ENCODE data around the gene ABAT.
A peak's percentile ranks its signal among the peaks of the same experiment; 100 is the strongest.
"Not testable (repeated sequence)": the region's sequence is repeated elsewhere in the genome, so short reads cannot be mapped to it uniquely, and the experiment has no call there.

Gene ABAT

DNA sequence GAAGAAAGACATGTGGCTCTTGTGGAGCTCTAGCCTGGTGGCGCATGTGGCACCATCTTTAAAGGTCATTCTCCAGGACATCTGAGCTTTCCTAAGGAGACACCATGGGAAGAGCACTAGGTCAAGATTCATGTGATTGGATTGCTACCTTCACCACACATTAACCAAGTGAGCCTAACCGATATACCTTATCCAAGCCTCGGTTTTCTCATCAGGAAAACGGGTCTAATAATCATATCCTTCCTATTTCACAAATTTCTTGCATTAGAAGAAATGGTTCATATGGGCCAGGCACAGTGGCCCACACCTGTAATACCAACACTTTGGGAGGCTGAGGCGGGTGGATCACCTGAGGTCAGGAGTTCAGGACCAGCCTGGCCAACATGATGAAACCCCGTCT, 64.7 kb downstream of the ABAT start:
- H3K36me3 Mint-ChIP-seq (ENCODE audit: insufficient read depth), result no peaks in the 10 kb centered on the region
- no peaks in the 10 kb centered on the region for H3K27me3 Mint-ChIP-seq
- no peaks in the 10 kb centered on the region for H3K4me1 Mint-ChIP-seq (ENCODE audit: low read depth in 2 of 2)
- no peaks in the 10 kb centered on the region for H3K9me3 Mint-ChIP-seq
- ATAC-seq (replicated peaks), result no peak
- no peak overlapping the region for H3K4me3 Mint-ChIP-seq
- no peak for DNase-seq
- no peak overlapping the region for H3K27ac Mint-ChIP-seq

DNA sequence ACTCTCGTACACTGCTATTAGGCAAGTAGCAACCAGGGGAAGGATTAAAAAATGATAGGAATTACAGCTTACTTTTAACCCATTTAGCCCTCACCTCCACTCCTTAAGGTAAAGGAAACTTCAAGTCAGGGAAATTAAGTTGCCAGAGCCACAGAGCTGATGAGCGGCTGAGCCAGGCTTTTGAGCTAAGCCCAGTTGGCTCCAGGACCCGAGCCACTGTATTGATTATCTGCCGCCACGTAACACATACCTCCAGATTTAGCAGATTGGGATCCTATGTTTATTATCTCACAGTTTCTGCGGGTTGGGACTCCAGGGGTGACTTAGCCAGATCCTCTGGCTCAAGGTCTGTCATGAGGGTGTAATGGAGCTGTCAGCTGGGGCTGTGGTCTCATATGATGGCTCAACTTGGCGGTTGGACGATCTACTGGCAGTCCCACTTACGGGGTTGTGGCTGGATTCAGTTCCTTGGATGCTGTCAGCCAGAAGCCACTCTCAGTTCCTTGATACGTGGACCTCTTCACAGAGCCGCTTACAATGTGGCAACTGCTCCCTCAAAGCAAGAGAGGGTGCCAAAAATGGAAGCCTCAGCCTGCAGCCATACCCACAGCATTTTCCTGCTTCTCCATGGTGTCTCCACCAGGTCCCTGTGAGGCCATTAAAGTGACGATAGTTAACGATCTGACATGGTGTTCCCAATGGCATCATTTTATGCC, 65.7 kb downstream of the ABAT start:
- H3K27ac Mint-ChIP-seq, result peak overlapping the region in 1 of 2 donors; percentile 6
- DNase-seq (no peak), ATAC-seq (replicated peaks) (no peak)
- H3K4me1 Mint-ChIP-seq (ENCODE audit: low read depth in 2 of 2), result no peaks in the 10 kb centered on the region
- H3K27me3 Mint-ChIP-seq, result no peaks in the 10 kb centered on the region
- H3K9me3 Mint-ChIP-seq, result no peaks in the 10 kb centered on the region
- no peak overlapping the region for H3K4me3 Mint-ChIP-seq
- H3K36me3 Mint-ChIP-seq (ENCODE audit: insufficient read depth), result no peaks in the 10 kb centered on the region

DNA sequence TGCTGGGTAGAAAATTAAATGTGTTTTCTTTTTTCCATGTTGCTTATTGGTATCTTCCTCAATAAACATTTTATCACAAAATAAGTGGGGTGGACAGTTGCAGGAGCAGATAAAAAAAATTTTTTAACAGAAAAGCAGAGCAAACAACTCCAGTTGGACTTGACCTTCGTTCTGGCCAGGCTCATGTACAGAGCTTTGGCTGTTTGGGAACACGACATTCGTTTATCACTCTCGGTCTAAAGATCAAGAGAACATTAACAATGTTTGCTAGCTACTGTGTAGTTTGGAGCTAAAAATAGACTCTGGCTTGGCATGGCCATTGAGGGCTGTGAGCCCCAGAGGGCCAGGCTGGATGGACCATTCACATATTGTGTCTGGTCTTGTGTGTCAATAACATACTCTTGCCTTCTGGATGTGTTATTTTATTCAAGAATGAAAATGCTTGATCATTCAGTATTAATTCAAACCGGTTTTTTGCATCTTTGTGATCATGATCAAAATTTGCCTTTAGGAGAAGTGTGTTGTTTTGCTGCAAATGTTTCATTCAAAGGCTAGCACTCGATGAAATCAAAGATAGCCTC, 66.4 kb downstream of the ABAT start:
- no peaks in the 10 kb centered on the region for H3K9me3 Mint-ChIP-seq
- peak overlapping the region in 1 of 2 donors; percentile 6 for H3K27ac Mint-ChIP-seq
- H3K4me1 Mint-ChIP-seq (ENCODE audit: low read depth in 2 of 2), result no peaks in the 10 kb centered on the region
- DNase-seq (no peak), ATAC-seq (replicated peaks) (no peak)
- no peak overlapping the region for H3K4me3 Mint-ChIP-seq
- H3K27me3 Mint-ChIP-seq, result no peaks in the 10 kb centered on the region
- no peaks in the 10 kb centered on the region for H3K36me3 Mint-ChIP-seq (ENCODE audit: insufficient read depth)

DNA sequence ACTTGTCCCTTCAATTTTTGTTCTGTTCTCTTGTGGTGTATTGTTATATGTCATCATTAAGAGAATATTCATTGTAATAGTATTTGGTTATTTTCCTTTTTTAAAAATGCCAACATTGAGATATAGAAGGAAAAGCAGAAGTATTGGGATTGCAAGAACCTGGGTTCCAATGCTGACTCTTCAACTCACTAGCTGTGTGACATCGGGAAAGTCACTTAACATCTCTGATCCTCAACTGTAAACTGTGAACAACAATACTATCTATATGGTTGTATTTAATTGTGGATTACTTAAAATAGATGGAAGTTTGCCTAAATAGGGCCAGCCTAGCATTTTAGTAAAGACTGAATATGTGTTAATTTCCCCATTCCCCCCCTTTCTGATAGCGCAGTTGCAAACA, 67.2 kb downstream of the ABAT start:
- no peaks in the 10 kb centered on the region for H3K4me1 Mint-ChIP-seq (ENCODE audit: low read depth in 2 of 2)
- no peak for ATAC-seq (replicated peaks)
- no peaks in the 10 kb centered on the region for H3K9me3 Mint-ChIP-seq
- DNase-seq, result no peak
- no peak overlapping the region for H3K27ac Mint-ChIP-seq
- no peak overlapping the region for H3K4me3 Mint-ChIP-seq
- H3K27me3 Mint-ChIP-seq, result no peaks in the 10 kb centered on the region
- no peaks in the 10 kb centered on the region for H3K36me3 Mint-ChIP-seq (ENCODE audit: insufficient read depth)

DNA sequence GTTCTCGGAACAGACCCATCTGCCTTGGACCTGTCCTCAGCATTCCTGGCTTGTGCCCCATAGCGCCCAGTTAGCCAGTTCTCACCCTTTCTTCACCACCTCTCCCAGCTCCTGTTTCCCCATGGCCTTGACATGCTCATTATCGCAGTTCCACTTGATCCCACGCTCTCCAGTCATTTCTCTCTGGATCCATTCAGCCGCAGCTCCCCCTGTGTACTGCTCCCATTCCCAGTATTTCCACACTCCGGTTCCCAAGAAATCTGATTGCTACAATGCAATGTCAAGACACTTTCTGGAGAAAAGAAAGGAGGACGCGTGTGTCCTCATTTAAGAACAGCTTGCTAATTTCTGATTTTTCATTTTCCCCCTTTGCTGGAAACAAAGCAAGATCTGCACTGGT, 67.7 kb downstream of the ABAT start:
- H3K9me3 Mint-ChIP-seq, result no peaks in the 10 kb centered on the region
- H3K27me3 Mint-ChIP-seq, result no peaks in the 10 kb centered on the region
- DNase-seq (no peak), ATAC-seq (replicated peaks) (no peak)
- H3K27ac Mint-ChIP-seq, result peak overlapping the region in 1 of 2 donors; percentile 6
- no peaks in the 10 kb centered on the region for H3K4me1 Mint-ChIP-seq (ENCODE audit: low read depth in 2 of 2)
- H3K36me3 Mint-ChIP-seq (ENCODE audit: insufficient read depth), result no peaks in the 10 kb centered on the region
- no peak overlapping the region for H3K4me3 Mint-ChIP-seq

DNA sequence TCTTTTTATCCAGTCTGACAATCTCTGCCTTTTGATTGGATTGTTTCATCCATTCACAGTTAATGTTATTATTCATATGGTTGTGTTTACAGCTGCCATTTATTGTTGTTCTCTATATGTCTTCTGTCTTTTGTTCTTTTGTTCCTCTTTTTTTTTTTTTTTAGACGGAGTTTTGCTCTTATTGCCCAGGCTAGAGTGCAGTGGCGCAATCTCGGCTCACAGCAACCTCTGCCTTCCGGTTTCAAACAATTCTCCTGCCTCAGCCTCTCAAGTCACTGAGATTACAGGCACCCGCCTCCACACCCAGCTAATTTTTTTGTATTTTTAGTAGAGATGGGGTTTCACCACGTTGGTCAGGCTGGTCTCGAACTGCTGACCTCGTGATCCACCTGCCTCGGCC, 74.5 kb downstream of the ABAT start:
- DNase-seq; H3K4me3 Mint-ChIP-seq; H3K27ac Mint-ChIP-seq; H3K36me3 Mint-ChIP-seq (ENCODE audit: insufficient read depth); H3K9me3 Mint-ChIP-seq; H3K27me3 Mint-ChIP-seq; ATAC-seq (replicated peaks); H3K4me1 Mint-ChIP-seq (ENCODE audit: low read depth in 2 of 2): not testable (repeated sequence)

DNA sequence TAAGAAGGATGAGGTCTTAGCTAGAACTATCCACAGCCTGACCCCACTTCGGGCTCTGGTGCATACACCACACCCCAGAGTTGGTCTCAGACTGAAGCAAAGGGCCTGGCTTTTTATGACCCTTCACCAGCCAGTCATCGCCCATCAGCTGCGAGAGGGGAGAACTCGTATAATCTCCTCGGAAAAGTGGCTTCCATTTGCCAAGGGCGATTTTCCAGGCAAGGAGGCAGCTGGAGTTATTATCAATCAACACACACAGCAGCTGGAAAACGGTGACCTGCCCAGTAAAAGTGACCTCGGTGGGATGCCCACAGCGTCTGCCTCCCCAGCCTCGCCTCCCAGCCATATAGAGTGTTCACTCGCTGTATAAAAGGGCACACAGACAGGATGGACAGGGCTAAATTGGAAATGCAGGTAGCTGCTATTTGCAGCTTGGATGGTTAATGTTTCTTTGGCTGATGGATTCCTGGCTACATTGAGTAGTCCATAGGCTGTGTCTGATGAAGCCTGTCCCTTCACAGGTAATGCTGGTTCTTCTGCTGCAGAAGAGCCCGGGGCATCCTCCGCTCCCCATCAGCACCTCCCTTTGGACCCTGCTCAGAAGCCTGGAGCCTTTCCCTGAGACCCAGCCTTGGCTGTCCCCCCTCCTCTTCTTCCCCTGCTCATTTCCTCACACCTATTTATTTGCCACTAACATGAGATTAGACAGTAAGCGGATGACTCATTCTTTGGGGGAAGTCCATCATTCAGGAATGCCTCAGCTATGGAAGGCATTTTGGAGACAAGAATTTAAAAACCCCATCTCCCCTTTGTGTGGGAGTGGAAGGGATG, 77.3 kb downstream of the ABAT start:
- peaks cover 8% of the 10 kb centered on the region for H3K36me3 Mint-ChIP-seq (ENCODE audit: insufficient read depth)
- no peak overlapping the region for H3K27ac Mint-ChIP-seq
- DNase-seq (no peak), ATAC-seq (replicated peaks) (no peak)
- no peaks in the 10 kb centered on the region for H3K4me1 Mint-ChIP-seq (ENCODE audit: low read depth in 2 of 2)
- no peak overlapping the region for H3K4me3 Mint-ChIP-seq
- no peaks in the 10 kb centered on the region for H3K9me3 Mint-ChIP-seq
- H3K27me3 Mint-ChIP-seq, result no peaks in the 10 kb centered on the region

DNA sequence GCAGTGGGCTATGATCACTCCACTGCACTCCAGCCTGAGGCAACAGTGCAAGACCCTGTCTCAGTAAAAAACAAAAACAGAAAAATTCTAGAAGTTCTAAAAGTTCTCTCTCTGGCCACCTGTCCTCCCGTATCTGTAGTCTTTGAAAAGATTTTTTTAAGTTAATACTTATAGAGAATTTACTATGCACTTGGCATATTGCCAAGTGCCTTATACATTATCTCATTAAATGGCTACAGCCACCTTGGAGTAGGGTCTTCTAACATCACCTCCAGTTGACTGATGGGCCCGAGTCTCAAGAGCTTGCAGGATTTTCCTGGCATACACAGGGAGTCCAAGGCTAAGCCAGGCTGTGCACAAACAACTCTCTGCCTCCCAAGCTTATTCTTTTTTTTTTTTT, 78.3 kb downstream of the ABAT start:
- Mint-ChIP-seq H3K27ac (no peak overlapping the region), H3K36me3 (ENCODE audit: insufficient read depth) (peaks cover 8% of the 10 kb centered on the region), H3K4me3 (no peak overlapping the region), H3K27me3 (no peaks in the 10 kb centered on the region), H3K4me1 (ENCODE audit: low read depth in 2 of 2) (no peaks in the 10 kb centered on the region), H3K9me3 (no peaks in the 10 kb centered on the region)
- no peak for ATAC-seq (replicated peaks)
- DNase-seq, result no peak

DNA sequence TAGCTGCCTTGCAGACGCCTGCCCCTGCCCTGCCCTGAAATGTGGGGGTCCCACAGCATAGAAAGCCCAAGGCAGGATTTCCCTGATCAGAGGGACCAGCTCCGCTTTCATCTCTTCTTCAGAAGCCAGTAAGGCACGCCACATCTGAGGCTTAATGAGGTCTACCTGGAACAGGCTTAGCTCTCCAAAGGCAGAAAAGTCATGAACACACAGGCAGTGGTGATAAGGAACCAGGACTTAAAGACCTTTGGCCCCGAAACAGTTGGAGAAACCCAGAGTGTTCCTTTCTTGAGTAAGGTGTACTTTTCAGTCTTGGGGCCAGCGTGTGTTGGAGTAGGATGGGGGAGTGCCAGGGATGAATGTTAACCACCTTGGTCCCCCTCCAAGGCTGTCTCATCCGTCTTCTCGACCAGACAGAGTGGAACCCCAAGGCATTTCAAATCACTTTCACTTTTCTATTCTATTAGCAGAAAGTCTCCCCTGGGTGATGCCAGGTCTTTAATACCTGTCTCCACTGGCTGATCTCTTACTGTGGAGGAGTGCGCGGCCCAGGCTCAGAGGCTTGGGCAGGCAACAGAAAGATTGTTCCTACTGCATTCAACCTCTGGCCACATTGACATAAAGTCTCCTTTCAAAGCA, 79.1 kb downstream of the ABAT start:
- no peaks in the 10 kb centered on the region for H3K9me3 Mint-ChIP-seq
- peaks cover 8% of the 10 kb centered on the region for H3K36me3 Mint-ChIP-seq (ENCODE audit: insufficient read depth)
- DNase-seq (no peak), ATAC-seq (replicated peaks) (no peak)
- H3K27ac Mint-ChIP-seq, result no peak overlapping the region
- no peak overlapping the region for H3K4me3 Mint-ChIP-seq
- H3K27me3 Mint-ChIP-seq, result no peaks in the 10 kb centered on the region
- no peaks in the 10 kb centered on the region for H3K4me1 Mint-ChIP-seq (ENCODE audit: low read depth in 2 of 2)

DNA sequence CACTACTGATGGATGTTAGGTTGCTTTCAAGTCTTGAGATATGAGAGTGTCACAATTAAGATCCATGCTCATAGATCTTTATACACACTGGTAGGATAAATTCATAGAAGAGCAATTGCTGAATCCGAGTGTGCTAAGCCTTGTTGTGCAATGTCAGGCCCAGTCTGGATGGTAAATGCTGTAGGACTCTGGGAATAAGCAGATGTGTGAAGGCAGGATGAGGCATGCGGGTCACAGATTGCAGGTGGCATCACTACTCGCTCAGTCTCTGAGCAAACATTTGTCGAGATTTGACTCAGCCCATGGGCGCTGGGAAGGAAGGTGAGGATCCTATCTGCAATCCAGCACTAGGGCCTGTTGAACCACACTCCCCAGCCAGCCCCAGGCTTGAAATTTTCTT, 82.3 kb downstream of the ABAT start:
- Mint-ChIP-seq H3K9me3 (no peaks in the 10 kb centered on the region), H3K4me1 (ENCODE audit: low read depth in 2 of 2) (no peaks in the 10 kb centered on the region), H3K27ac (no peak overlapping the region), H3K4me3 (no peak overlapping the region), H3K27me3 (no peaks in the 10 kb centered on the region), H3K36me3 (ENCODE audit: insufficient read depth) (peaks cover 8% of the 10 kb centered on the region)
- DNase-seq (no peak), ATAC-seq (replicated peaks) (no peak)

DNA sequence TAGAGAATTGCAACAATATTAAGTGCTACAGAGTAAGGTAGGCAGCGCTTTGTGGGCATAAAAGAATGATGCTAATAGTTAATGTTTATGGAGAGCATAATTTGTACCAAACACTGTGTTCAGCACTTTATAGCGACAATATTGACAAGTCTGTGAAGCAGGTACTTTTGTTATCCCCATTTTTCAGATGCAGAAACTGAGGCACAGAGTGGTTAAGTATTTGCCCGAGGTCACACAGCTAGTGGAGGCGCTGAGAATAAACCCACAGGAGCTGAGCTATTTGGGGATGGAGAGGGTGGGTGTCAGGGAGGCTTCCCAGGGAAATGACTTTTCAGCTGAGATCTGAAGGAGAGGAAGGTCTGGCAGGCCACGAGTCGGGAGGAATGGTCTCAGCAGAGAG, 83.6 kb downstream of the ABAT start:
- Mint-ChIP-seq H3K27me3 (no peaks in the 10 kb centered on the region), H3K4me1 (ENCODE audit: low read depth in 2 of 2) (no peaks in the 10 kb centered on the region), H3K4me3 (no peak overlapping the region), H3K27ac (peak overlapping the region in 1 of 2 donors; percentile 19), H3K9me3 (no peaks in the 10 kb centered on the region), H3K36me3 (ENCODE audit: insufficient read depth) (peaks cover 8% of the 10 kb centered on the region)
- no peak for ATAC-seq (replicated peaks)
- no peak for DNase-seq

DNA sequence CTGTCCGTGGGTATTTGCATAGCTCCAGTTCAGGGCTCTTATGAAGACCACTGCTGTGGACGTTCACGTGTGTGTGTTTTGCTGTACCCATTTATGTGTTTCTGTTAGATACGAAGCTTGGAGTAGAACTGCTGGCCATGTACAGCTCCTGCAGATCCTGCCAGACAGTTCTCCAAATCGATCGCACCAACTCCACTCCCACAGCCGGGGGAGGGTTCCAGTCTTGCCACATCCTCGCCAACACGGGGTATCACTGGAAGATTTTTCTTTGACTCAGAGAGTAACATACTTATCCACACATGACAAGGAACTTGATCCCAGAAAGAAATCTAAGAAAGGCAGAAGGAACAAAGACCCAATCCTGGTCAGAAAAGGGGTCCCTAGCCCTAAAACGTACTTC, 85.6 kb downstream of the ABAT start:
- peaks cover 5% of the 10 kb centered on the region for H3K36me3 Mint-ChIP-seq (ENCODE audit: insufficient read depth)
- no peaks in the 10 kb centered on the region for H3K9me3 Mint-ChIP-seq
- no peak overlapping the region for H3K27ac Mint-ChIP-seq
- ATAC-seq (replicated peaks) (no peak), DNase-seq (no peak)
- H3K27me3 Mint-ChIP-seq, result no peaks in the 10 kb centered on the region
- H3K4me3 Mint-ChIP-seq, result no peak overlapping the region
- H3K4me1 Mint-ChIP-seq (ENCODE audit: low read depth in 2 of 2), result no peaks in the 10 kb centered on the region

DNA sequence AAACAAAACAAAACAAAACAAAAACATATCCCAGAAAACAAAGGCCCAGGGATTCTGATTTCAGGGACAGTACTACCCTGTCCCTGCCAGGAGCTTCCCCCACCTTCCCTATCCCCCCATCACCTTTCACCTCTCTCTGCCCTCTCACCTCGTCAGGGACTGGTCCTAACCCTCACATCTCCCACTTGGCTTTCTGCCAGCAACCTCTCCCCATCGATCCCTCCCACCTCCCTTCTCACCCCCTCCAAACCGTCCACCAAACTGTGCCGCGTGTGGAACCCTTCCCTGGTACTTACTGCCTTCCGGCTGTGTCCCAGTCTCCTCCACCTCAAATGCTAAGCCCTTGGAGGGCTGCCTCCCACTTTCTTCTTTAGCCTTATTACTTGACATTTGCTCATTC, 86.7 kb downstream of the ABAT start:
- Mint-ChIP-seq H3K9me3 (no peaks in the 10 kb centered on the region), H3K27ac (no peak overlapping the region), H3K4me1 (ENCODE audit: low read depth in 2 of 2) (no peaks in the 10 kb centered on the region), H3K36me3 (ENCODE audit: insufficient read depth) (peaks cover 9% of the 10 kb centered on the region), H3K27me3 (no peaks in the 10 kb centered on the region), H3K4me3 (no peak overlapping the region)
- DNase-seq (no peak), ATAC-seq (replicated peaks) (no peak)

DNA sequence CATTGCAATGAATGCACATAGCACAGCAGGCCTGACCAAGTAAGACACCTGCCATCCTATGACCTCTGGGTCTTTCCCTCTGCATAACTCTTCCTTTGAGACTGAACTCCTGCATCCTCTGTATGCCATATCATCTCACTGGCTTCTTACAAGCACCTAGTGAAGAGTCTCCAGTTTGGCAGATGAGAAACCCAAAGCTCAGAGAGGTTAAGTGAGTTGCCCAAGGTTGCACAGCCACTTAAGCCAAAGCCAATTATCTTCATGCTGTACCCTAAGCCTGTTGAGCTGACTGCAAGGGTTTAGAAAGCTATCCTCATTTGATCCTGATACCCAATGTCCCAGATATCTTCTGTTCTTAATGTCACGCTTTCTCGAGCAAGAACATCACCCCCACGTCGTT, 87.8 kb downstream of the ABAT start:
- H3K4me1 Mint-ChIP-seq (ENCODE audit: low read depth in 2 of 2), result no peaks in the 10 kb centered on the region
- DNase-seq (no peak), ATAC-seq (replicated peaks) (no peak)

More for the DNA sequence above, 87.8 kb downstream of the ABAT start:
- Mint-ChIP-seq H3K27me3 (no peaks in the 10 kb centered on the region), H3K27ac (no peak overlapping the region), H3K9me3 (no peaks in the 10 kb centered on the region), H3K36me3 (ENCODE audit: insufficient read depth) (peaks cover 14% of the 10 kb centered on the region), H3K4me3 (no peak overlapping the region)

All from effector memory CD8-positive, alpha-beta T cell (primary cell).